Neuronal stem cell (in vitro differentiated cells): Measurements from ENCODE around the gene MICAL3.

ENCODE experiments used
- DNase-seq: peaks from one replicate; pipeline ENCODE4 v3.0.0-alpha.2; 2013; ENCODE audit warnings: low spot score
- H2AFZ ChIP-seq: one replicate; pipeline ENCODE4 v1.6.1; 2013; ENCODE audit warnings: mild to moderate bottlenecking, low read length, inconsistent platforms
- H2AK5ac ChIP-seq: 2 replicates; pipeline ENCODE4 v1.6.1; 2013; ENCODE audit warnings: low read depth, mild to moderate bottlenecking, inconsistent platforms, low read length, moderate library complexity, mixed read lengths
- H2BK120ac ChIP-seq: 2 replicates; pipeline ENCODE4 v1.6.1; 2013; ENCODE audit warnings: low read depth, mild to moderate bottlenecking, inconsistent platforms, low read length, moderate library complexity, mixed read lengths
- H2BK12ac ChIP-seq: one replicate; pipeline ENCODE4 v1.6.1; 2013; ENCODE audit warnings: low read length, inconsistent platforms
- H2BK15ac ChIP-seq: 2 replicates; pipeline ENCODE4 v1.6.1; 2013; ENCODE audit warnings: mild to moderate bottlenecking, low read length, inconsistent platforms, mixed read lengths
- H2BK5ac ChIP-seq: one replicate; pipeline ENCODE4 v1.6.1; 2013; ENCODE audit warnings: inconsistent platforms, mild to moderate bottlenecking, low read length, moderate library complexity
- H3K14ac ChIP-seq: one replicate; pipeline ENCODE4 v1.6.1; 2013; ENCODE audit warnings: low read length, inconsistent platforms
- H3K18ac ChIP-seq: 2 replicates; pipeline ENCODE4 v1.6.1; 2013; ENCODE audit warnings: low read length, inconsistent platforms
- H3K23ac ChIP-seq: 2 replicates; pipeline ENCODE4 v1.6.1; 2013; ENCODE audit warnings: low read depth, mild to moderate bottlenecking, mixed read lengths, low read length, inconsistent platforms; ENCODE audit not compliant: poor library complexity
- H3K27ac ChIP-seq: replicated peaks from 3 replicates; pipeline ENCODE4 v1.5.1; 2013; ENCODE audit warnings: low read length, inconsistent platforms
- H3K27me3 ChIP-seq, 3 experiments: 2 replicates each; pipeline ENCODE4 v1.6.1; 2013; ENCODE audit warnings: low read length in 3 of 3, mild to moderate bottlenecking in 2 of 3, inconsistent platforms in 1 of 3, low read depth in 1 of 3, mixed read lengths in 1 of 3, moderate library complexity in 1 of 3; ENCODE audit not compliant: control insufficient read depth in 3 of 3, insufficient read depth in 3 of 3
- H3K36me3 ChIP-seq, 2 donors: replicated peaks in 1 of 2; 2 replicates each; pipeline ENCODE4 v1.6.1; 2013; ENCODE audit warnings: low read length in 2 of 2; ENCODE audit not compliant: control insufficient read depth in 2 of 2, insufficient read depth in 2 of 2
- H3K4ac ChIP-seq: 2 replicates; pipeline ENCODE4 v1.6.1; 2013; ENCODE audit warnings: inconsistent platforms, mild to moderate bottlenecking, low read length, moderate library complexity
- H3K4me1 ChIP-seq, 2 donors: 1 replicate in 1 of 2; 2 replicates in 1 of 2; pipeline ENCODE4 v1.6.1; 2013; ENCODE audit warnings: low read length in 2 of 2, low read depth in 1 of 2; ENCODE audit not compliant: control insufficient read depth in 2 of 2, insufficient read depth in 1 of 2
- H3K4me2 ChIP-seq: one replicate; pipeline ENCODE4 v1.6.1; 2013; ENCODE audit warnings: mild to moderate bottlenecking, low read length, inconsistent platforms; ENCODE audit not compliant: insufficient read depth, poor library complexity, severe bottlenecking
- H3K4me3 ChIP-seq, 2 donors: 2 replicates each; pipeline ENCODE4 v1.5.1; 2013; ENCODE audit warnings: low read length in 2 of 2, mild to moderate bottlenecking in 2 of 2, inconsistent platforms in 1 of 2, moderate library complexity in 1 of 2
- H3K79me1 ChIP-seq: one replicate; pipeline ENCODE4 v1.6.1; 2013; ENCODE audit warnings: low read depth, mild to moderate bottlenecking, inconsistent platforms, low read length, moderate library complexity
- H3K9ac ChIP-seq: one replicate; pipeline ENCODE4 v1.6.1; 2013; ENCODE audit warnings: mild to moderate bottlenecking, low read depth, low read length, inconsistent platforms; ENCODE audit not compliant: poor library complexity
- H3K9me3 ChIP-seq, 2 donors: replicated peaks in 1 of 2; 2 replicates each; pipeline versions ENCODE3 to v1.6.1; 2013; ENCODE audit warnings: low read length in 2 of 2, mild to moderate bottlenecking in 2 of 2, inconsistent platforms in 1 of 2, low read depth in 1 of 2, mixed read lengths in 1 of 2, moderate library complexity in 1 of 2; ENCODE audit not compliant: control insufficient read depth in 2 of 2, insufficient read depth in 1 of 2
- H4K8ac ChIP-seq: one replicate; pipeline ENCODE4 v1.6.1; 2013; ENCODE audit warnings: low read depth, mild to moderate bottlenecking, inconsistent platforms, low read length, moderate library complexity
- H4K91ac ChIP-seq: one replicate; pipeline ENCODE4 v1.6.1; 2013; ENCODE audit warnings: low read length, low read depth, mild to moderate bottlenecking, inconsistent platforms; ENCODE audit not compliant: poor library complexity
- WGBS, 2 donors: extraction: QIAGEN DNeasy Blood & Tissue Kit; methylation state at CpG; one replicate each; pipeline ENCODE4 v1.1.7; 2013; ENCODE audit warnings: missing lambda C conversion rate in 2 of 2, mixed read lengths in 1 of 2; ENCODE audit not compliant: insufficient read length in 2 of 2, insufficient replicate concordance in 1 of 2; ENCODE audit errors: extremely low coverage in 2 of 2; 5-methylcytosine and 5-hydroxymethylcytosine counted together

Gene MICAL3

GRCh38 chr22:17855572-17856290, 168.6 kb downstream of the MICAL3 start:
- no peak for DNase-seq

GRCh38 chr22:17853073-17853472, 171.3 kb downstream of the MICAL3 start:
- no peak overlapping the region for H3K27ac ChIP-seq
- H3K4me3 ChIP-seq, result no peak overlapping the region
- H2BK15ac ChIP-seq, result no peak overlapping the region
- H2AFZ ChIP-seq, result no peak overlapping the region
- WGBS, 2 donors, result no CpG with 5 or more reads among the region's 6 CpGs
- H3K4ac ChIP-seq, result no peak overlapping the region
- no peak overlapping the region for H3K14ac ChIP-seq
- no peak overlapping the region for H3K4me2 ChIP-seq
- H4K8ac ChIP-seq, result no peak overlapping the region
- no peak overlapping the region for H3K9ac ChIP-seq
- no peak overlapping the region for H2BK12ac ChIP-seq
- H3K18ac ChIP-seq, result peak overlapping the region; percentile 52
- H2BK5ac ChIP-seq, result no peak overlapping the region
- H3K27me3 ChIP-seq, result no peaks in the 10 kb centered on the region
- H3K23ac ChIP-seq, result no peak overlapping the region
- H2BK120ac ChIP-seq, result no peak overlapping the region
- no peaks in the 10 kb centered on the region for H3K9me3 ChIP-seq
- no peaks in the 10 kb centered on the region for H3K79me1 ChIP-seq
- no peak overlapping the region for H4K91ac ChIP-seq
- DNase-seq, result no peak
- peaks cover 0 to 13% of the 10 kb centered on the region in 2 donors for H3K4me1 ChIP-seq
- H2AK5ac ChIP-seq, result no peak overlapping the region
- peaks cover 3 to 6% of the 10 kb centered on the region in 2 donors for H3K36me3 ChIP-seq

More at GRCh38 chr22:17855572-17856290, 168.6 kb downstream of the MICAL3 start:
- Histone ChIP-seq H3K27me3 (no peaks in the 10 kb centered on the region), H4K8ac (no peak overlapping the region), H3K9me3 (no peaks in the 10 kb centered on the region), H3K27ac (no peak overlapping the region), H2BK5ac (no peak overlapping the region), H3K14ac (no peak overlapping the region), H3K18ac (no peak overlapping the region), H4K91ac (no peak overlapping the region), H3K36me3 (peaks cover 3 to 12% of the 10 kb centered on the region in 2 donors), H2BK120ac (no peak overlapping the region), H3K4ac (no peak overlapping the region), H2AK5ac (no peak overlapping the region), H2BK12ac (no peak overlapping the region), H3K23ac (peak overlapping the region; percentile 56), H2BK15ac (no peak overlapping the region), H3K79me1 (no peaks in the 10 kb centered on the region), H3K4me1 (peaks cover 0 to 13% of the 10 kb centered on the region in 2 donors), H3K4me2 (no peak overlapping the region), H2AFZ (no peak overlapping the region), H3K4me3 (no peak overlapping the region), H3K9ac (no peak overlapping the region)
- WGBS, 2 donors, result no CpG with 5 or more reads among the region's 13 CpGs

GRCh38 chr22:17851759-17852158, 172.6 kb downstream of the MICAL3 start:
- Histone ChIP-seq H3K36me3 (peaks cover 3 to 5% of the 10 kb centered on the region in 2 donors), H3K9me3 (no peaks in the 10 kb centered on the region), H3K27ac (no peak overlapping the region), H3K27me3 (no peaks in the 10 kb centered on the region), H3K79me1 (no peaks in the 10 kb centered on the region), H2BK5ac (no peak overlapping the region), H3K23ac (no peak overlapping the region), H3K4me3 (no peak overlapping the region), H4K91ac (no peak overlapping the region), H2BK15ac (peak overlapping the region; percentile 1), H3K4ac (no peak overlapping the region), H4K8ac (no peak overlapping the region), H3K14ac (no peak overlapping the region), H2BK120ac (no peak overlapping the region), H3K18ac (no peak overlapping the region), H2AFZ (no peak overlapping the region), H3K4me2 (no peak overlapping the region), H3K9ac (no peak overlapping the region), H2BK12ac (no peak overlapping the region), H2AK5ac (no peak overlapping the region), H3K4me1 (peaks cover 0 to 16% of the 10 kb centered on the region in 2 donors)
- DNase-seq, result no peak
- WGBS, 2 donors, result no CpG with 5 or more reads among the region's 14 CpGs

- no peak overlapping the region for H2AK5ac ChIP-seq
- no peaks in the 10 kb centered on the region for H3K36me3 ChIP-seq
- no CpG with 5 or more reads among the region's 18 CpGs for WGBS, 2 donors
- no peaks in the 10 kb centered on the region for H3K79me1 ChIP-seq
- H4K8ac ChIP-seq, result no peak overlapping the region
- no peak overlapping the region for H3K4me3 ChIP-seq
- no peak overlapping the region for H3K9ac ChIP-seq
- no peak overlapping the region for H3K14ac ChIP-seq
- peaks cover 0 to 16% of the 10 kb centered on the region in 2 donors for H3K4me1 ChIP-seq
- no peak overlapping the region for H3K4ac ChIP-seq
- H2BK12ac ChIP-seq, result no peak overlapping the region
- no peak for DNase-seq
- H2BK5ac ChIP-seq, result no peak overlapping the region
- no peak overlapping the region for H2BK15ac ChIP-seq
- no peak overlapping the region for H3K4me2 ChIP-seq
- no peak overlapping the region for H3K27ac ChIP-seq
- H4K91ac ChIP-seq, result no peak overlapping the region
- H3K9me3 ChIP-seq, result no peaks in the 10 kb centered on the region
- H3K18ac ChIP-seq, result no peak overlapping the region
- no peak overlapping the region for H2AFZ ChIP-seq
- no peak overlapping the region for H2BK120ac ChIP-seq
- H3K27me3 ChIP-seq, result no peaks in the 10 kb centered on the region
- H3K23ac ChIP-seq, result no peak overlapping the region
Observed at GRCh38 chr22:17847360-17848078, 176.8 kb downstream of the MICAL3 start.
